Panc1 (cell line): Measurements from ENCODE around the gene MPRIP. TPM values are rescaled to one million over a fixed set of nuclear protein-coding genes. Genes with fewer than 3 reads are reported as not detected.

Source experiments
- ATAC-seq: fragments of 200-7000 bp; cut with Tn5 transposase; 2 replicates; pipeline ENCODE4 v1.9.1; 2020; ENCODE audit warnings: mild to moderate bottlenecking, moderate library complexity
- BruUV-seq: library from RNA; stranded (reverse); fragments of 400-500 nt; replicated peaks from 2 replicates; lab custom pipeline; 2021; lab: Mats Ljungman, UMichigan
- CTCF ChIA-PET: fragments of 300-600 bp; sonication (Branson Sonifier 250); formaldehyde crosslinking; loops from one replicate; lab custom pipeline; 2022; ENCODE audit warnings: antibody characterized with exemption; lab: Charles Lee
- POLR2A ChIA-PET: fragments of 300-600 bp; sonication (Branson Sonifier 250); formaldehyde crosslinking; loops from one replicate; lab custom pipeline; 2022; ENCODE audit warnings: antibody characterized with exemption; lab: Charles Lee
- DNase-seq: peaks from one replicate; pipeline ENCODE4 v3.0.0-alpha.2; 2010; ENCODE audit warnings: low read depth, low spot score
- H3K27ac ChIP-seq: 2 replicates; pipeline ENCODE4 v1.5.1; 2011; ENCODE audit warnings: mild to moderate bottlenecking, low read length, inconsistent platforms
- H3K27me3 ChIP-seq: fragments of 200-500 bp; sonication (Bioruptor generic); 2 replicates; pipeline ENCODE4 v1.6.0; 2014; ENCODE audit warnings: low read length, inconsistent platforms; ENCODE audit not compliant: control insufficient read depth, insufficient read depth
- H3K36me3 ChIP-seq: fragments of 200-500 bp; sonication (Bioruptor generic); 2 replicates; pipeline ENCODE4 v1.5.1; 2014; ENCODE audit warnings: inconsistent platforms, mild to moderate bottlenecking, low read length, moderate library complexity; ENCODE audit not compliant: control insufficient read depth, insufficient read depth
- H3K4me1 ChIP-seq: 2 replicates; pipeline ENCODE4 v1.5.1; 2011; ENCODE audit warnings: inconsistent platforms, mild to moderate bottlenecking, low read length, moderate library complexity; ENCODE audit not compliant: control insufficient read depth, insufficient read depth
- H3K4me3 ChIP-seq, 2 experiments: 2 replicates each; pipeline ENCODE4 v1.5.1; 2011 to 2012; ENCODE audit warnings: low read depth in 2 of 2, low read length in 2 of 2, mild to moderate bottlenecking in 2 of 2, inconsistent platforms in 1 of 2, moderate library complexity in 1 of 2
- H3K9me3 ChIP-seq: fragments of 200-500 bp; sonication (Bioruptor generic); 2 replicates; pipeline ENCODE4 v1.5.1; 2014; ENCODE audit warnings: low read depth, mild to moderate bottlenecking, inconsistent platforms, low read length, moderate library complexity; ENCODE audit not compliant: control insufficient read depth, insufficient read depth
- CTCF ChIP-seq: fragments of 450-650 bp; IDR thresholded peaks from 2 replicates; pipeline ENCODE4 v1.5.1; 2017; ENCODE audit warnings: mild to moderate bottlenecking
- POLR2AphosphoS5 ChIP-seq: IDR thresholded peaks from 2 replicates; pipeline ENCODE4 v1.6.1; 2012; ENCODE audit warnings: mild to moderate bottlenecking, low read depth, low read length, moderate library complexity
- SIN3A ChIP-seq: IDR thresholded peaks from 2 replicates; pipeline ENCODE4 v1.6.1; 2012; ENCODE audit warnings: low read depth, mild to moderate bottlenecking, low read length, moderate library complexity, borderline replicate concordance; ENCODE audit not compliant: insufficient read depth
- TCF7L2 ChIP-seq: IDR thresholded peaks from 2 replicates; pipeline ENCODE4 v1.6.1; 2011; ENCODE audit warnings: mild to moderate bottlenecking, low read depth, low read length, inconsistent platforms
- in situ Hi-C: cut with HindIII; loops from 2 replicates; pipeline ENCODE4 v1.10.0; 2016; ENCODE audit warnings: low sequenced_read_pairs, low pct_unique_long_range_greater_than_20kb
- intact Hi-C: fragments of 100-400 bp; cut with micrococcal nuclease; formaldehyde crosslinking; loops from one replicate; pipeline ENCODE4 v1.10.0; 2022; ENCODE audit not compliant: unreplicated experiment
- total RNA-seq: library from RNA; stranded (reverse); gene quantifications from one replicate; pipeline ENCODE4 v1.2.1, GENCODE V29; 2021; ENCODE audit not compliant: unreplicated experiment
- TF ChIP-seq, protein P1 (sequence below), 2 experiments: IDR thresholded peaks; 2 replicates each; pipeline ENCODE4 v1.6.1; 2011 to 2012; ENCODE audit warnings: low read depth in 2 of 2, control low read depth in 1 of 2, low read length in 1 of 2, mild to moderate bottlenecking in 1 of 2, moderate library complexity in 1 of 2; ENCODE audit not compliant: insufficient read depth in 1 of 2

Gene MPRIP
- total RNA-seq, 1 experiment from 2014 or later, result 155 TPM

- no TSS peak for BruUV-seq
- Histone ChIP-seq H3K27me3 (no peaks in the 10 kb centered on the region), H3K36me3 (no peaks in the 10 kb centered on the region), H3K4me1 (peaks cover 4% of the 10 kb centered on the region; the same call in 1 of the 2 replicates), H3K4me3 (no peak overlapping the region), H3K9me3 (no peaks in the 10 kb centered on the region), H3K27ac (no peak overlapping the region)
- intact Hi-C loops (no loop called here), in situ Hi-C loops (no loop called here)
- TF ChIP-seq, protein P1, sequence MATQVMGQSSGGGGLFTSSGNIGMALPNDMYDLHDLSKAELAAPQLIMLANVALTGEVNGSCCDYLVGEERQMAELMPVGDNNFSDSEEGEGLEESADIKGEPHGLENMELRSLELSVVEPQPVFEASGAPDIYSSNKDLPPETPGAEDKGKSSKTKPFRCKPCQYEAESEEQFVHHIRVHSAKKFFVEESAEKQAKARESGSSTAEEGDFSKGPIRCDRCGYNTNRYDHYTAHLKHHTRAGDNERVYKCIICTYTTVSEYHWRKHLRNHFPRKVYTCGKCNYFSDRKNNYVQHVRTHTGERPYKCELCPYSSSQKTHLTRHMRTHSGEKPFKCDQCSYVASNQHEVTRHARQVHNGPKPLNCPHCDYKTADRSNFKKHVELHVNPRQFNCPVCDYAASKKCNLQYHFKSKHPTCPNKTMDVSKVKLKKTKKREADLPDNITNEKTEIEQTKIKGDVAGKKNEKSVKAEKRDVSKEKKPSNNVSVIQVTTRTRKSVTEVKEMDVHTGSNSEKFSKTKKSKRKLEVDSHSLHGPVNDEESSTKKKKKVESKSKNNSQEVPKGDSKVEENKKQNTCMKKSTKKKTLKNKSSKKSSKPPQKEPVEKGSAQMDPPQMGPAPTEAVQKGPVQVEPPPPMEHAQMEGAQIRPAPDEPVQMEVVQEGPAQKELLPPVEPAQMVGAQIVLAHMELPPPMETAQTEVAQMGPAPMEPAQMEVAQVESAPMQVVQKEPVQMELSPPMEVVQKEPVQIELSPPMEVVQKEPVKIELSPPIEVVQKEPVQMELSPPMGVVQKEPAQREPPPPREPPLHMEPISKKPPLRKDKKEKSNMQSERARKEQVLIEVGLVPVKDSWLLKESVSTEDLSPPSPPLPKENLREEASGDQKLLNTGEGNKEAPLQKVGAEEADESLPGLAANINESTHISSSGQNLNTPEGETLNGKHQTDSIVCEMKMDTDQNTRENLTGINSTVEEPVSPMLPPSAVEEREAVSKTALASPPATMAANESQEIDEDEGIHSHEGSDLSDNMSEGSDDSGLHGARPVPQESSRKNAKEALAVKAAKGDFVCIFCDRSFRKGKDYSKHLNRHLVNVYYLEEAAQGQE (IDR thresholded peaks at IDR 0.05; ENCODE audit: insufficient read depth in 1 of 2, low read depth in 2 of 2, low read length in 1 of 2), result no peak
- TF ChIP-seq TCF7L2 (no peak), CTCF (no peak), POLR2AphosphoS5 (no peak), SIN3A (no peak)
- POLR2A ChIA-PET, result no interaction called here
- CTCF ChIA-PET, result no interaction called here
- DNase-seq, result no peak
- no peak for ATAC-seq
Measured at GRCh38 chr17:17124341-17124740, 82.1 kb downstream of the MPRIP start.

DNA sequence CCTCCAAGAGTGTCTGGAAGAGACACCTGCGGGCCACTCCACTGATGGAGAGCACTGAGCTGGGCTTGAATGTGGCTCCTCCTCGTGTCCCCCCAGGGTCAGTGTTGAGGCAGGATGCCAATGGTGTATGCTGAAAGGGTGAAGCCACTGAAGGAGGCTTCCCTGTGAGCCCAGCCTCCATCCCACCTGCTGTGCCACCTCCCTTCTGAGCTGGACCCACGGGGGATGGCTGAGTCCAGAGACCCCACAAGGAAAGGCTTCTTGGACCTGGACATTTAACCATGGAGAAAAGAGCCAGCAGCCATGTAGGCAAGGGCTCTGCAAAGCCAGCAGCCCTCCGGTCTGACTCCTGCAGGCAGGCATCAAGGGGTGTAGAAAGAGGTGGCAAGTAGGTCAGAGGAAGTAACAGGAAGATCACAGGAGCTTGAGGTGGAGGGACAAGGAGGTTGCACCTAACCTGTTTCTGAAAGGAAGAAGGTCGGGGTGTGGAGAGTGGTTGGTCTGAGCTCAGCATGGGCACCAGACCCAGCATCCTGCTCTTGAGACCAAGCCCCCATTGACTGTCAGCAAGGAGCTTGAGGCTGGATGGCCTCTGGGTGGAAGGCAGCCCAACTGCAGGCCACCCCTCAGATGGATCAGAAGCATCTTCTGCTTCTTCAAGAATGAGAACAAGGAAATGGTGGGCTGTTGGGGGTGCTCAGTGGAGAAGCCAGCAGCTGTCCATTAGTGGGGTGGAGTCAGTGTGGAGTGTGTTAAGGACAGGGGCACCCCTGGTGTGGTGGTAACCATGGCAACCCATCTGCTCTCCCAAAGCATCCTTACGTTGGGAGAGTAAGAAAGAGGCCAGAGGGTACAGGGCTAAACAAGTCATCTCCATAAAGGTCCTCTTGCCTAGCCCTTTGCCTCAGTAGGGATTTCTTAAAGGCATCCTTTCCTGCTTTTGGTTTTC, 83.2 kb downstream of the MPRIP start:
- ChIA-PET POLR2A (no interaction called here), CTCF (no interaction called here)
- DNase-seq, result no peak
- Histone ChIP-seq H3K4me3 (no peak overlapping the region), H3K4me1 (no peaks in the 10 kb centered on the region), H3K27ac (no peak overlapping the region), H3K36me3 (no peaks in the 10 kb centered on the region), H3K27me3 (no peaks in the 10 kb centered on the region), H3K9me3 (no peaks in the 10 kb centered on the region)
- no TSS peak for BruUV-seq
- in situ Hi-C loops, result no loop called here
- intact Hi-C loops, result no loop called here
- no peak for ATAC-seq
- TF ChIP-seq CTCF (no peak), POLR2AphosphoS5 (no peak), SIN3A (no peak), TCF7L2 (no peak)
- TF ChIP-seq, protein P1 (IDR thresholded peaks at IDR 0.05; ENCODE audit: insufficient read depth in 1 of 2, low read depth in 2 of 2, low read length in 1 of 2), result no peak
